HFFc6 (cell line): ENCODE data around the gene TIGAR. TPM values are rescaled to one million over a fixed set of nuclear protein-coding genes. Genes with fewer than 3 reads are reported as not detected.

Experiments used
- DNase-seq: peaks from one replicate; pipeline ENCODE4 v3.0.0-alpha.2; 2018
- H3K27ac Mint-ChIP-seq: 2 replicates; pipeline ENCODE4 v1.8.0; 2020; ENCODE audit warnings: mild to moderate bottlenecking, mixed read lengths
- H3K27me3 Mint-ChIP-seq: 2 replicates; pipeline ENCODE4 v1.8.0; 2021; ENCODE audit warnings: mild to moderate bottlenecking, moderate library complexity, mixed read lengths; ENCODE audit not compliant: insufficient read depth
- H3K36me3 Mint-ChIP-seq: 2 replicates; pipeline ENCODE4 v1.8.0; 2021; ENCODE audit warnings: low read depth, mixed read lengths
- H3K4me1 Mint-ChIP-seq: 2 replicates; pipeline ENCODE4 v1.8.0; 2020; ENCODE audit warnings: low read depth, mixed read lengths
- H3K4me3 Mint-ChIP-seq: 2 replicates; pipeline ENCODE4 v1.8.0; 2020; ENCODE audit warnings: mild to moderate bottlenecking, moderate library complexity, mixed read lengths
- H3K9me3 Mint-ChIP-seq: 2 replicates; pipeline ENCODE4 v1.8.0; 2020; ENCODE audit warnings: mild to moderate bottlenecking, mixed read lengths
- total RNA-seq, 6 experiments: library from RNA; stranded (reverse); fragmentation: NEBNext Ultra II Directional; extraction: Animal tissue kit (Norgen Biotek cat#: 25700); gene quantifications; 2 replicates in 1 of 6; 3 replicates in 5 of 6; pipeline ENCODE4 v1.2.3, GENCODE V29; 2021
- TF ChIP-seq, protein P1 (sequence below): fragments of 200-600 bp; sonication (generic); IDR thresholded peaks from 2 replicates; pipeline ENCODE4 v1.5.0; 2021; ENCODE audit warnings: antibody characterized with exemption, mild to moderate bottlenecking

TIGAR gene
- total RNA-seq, 6 experiments from 2014 or later = 29.9 to 51.8 (median 41.8) TPM

DNA sequence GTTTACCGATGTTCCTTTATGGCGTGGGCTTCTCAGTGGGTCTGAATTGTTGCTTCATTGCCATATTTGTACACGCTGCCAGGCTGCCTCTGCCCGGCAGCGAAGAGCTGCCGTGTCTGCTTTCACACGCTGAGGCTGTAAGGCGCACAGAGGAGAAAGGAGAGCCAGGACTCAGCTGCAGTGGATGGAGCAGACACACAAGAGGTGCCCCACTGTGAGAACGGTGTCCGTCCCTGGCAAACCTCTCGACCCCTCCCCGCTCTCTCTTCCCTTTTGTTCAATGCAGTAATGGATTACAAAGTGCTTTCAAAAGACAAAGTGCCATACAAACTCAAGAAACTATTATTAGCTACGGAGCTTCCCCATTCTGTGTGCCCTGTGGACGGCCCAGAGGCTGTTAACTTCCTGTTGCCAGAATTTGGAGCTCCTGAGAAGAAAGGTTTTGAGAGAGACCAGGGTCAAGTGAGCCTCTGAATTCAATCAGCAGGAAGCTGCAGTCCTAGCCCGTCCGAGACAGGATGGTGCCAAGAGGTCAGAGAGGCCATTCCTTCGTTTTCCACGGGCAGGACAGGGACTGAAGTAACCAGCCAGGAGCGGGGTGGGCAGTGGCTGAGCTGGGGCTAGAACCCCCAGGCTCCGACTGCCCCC, 31.7 kb upstream of the TIGAR start:
- Mint-ChIP-seq H3K27me3 (peaks cover 42% of the 10 kb centered on the region), H3K9me3 (no peaks in the 10 kb centered on the region), H3K27ac (no peak overlapping the region), H3K36me3 (no peaks in the 10 kb centered on the region), H3K4me1 (peaks cover 18% of the 10 kb centered on the region), H3K4me3 (no peak overlapping the region)
- TF ChIP-seq, protein P1, sequence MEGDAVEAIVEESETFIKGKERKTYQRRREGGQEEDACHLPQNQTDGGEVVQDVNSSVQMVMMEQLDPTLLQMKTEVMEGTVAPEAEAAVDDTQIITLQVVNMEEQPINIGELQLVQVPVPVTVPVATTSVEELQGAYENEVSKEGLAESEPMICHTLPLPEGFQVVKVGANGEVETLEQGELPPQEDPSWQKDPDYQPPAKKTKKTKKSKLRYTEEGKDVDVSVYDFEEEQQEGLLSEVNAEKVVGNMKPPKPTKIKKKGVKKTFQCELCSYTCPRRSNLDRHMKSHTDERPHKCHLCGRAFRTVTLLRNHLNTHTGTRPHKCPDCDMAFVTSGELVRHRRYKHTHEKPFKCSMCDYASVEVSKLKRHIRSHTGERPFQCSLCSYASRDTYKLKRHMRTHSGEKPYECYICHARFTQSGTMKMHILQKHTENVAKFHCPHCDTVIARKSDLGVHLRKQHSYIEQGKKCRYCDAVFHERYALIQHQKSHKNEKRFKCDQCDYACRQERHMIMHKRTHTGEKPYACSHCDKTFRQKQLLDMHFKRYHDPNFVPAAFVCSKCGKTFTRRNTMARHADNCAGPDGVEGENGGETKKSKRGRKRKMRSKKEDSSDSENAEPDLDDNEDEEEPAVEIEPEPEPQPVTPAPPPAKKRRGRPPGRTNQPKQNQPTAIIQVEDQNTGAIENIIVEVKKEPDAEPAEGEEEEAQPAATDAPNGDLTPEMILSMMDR = no peak
- no peak for DNase-seq

DNA sequence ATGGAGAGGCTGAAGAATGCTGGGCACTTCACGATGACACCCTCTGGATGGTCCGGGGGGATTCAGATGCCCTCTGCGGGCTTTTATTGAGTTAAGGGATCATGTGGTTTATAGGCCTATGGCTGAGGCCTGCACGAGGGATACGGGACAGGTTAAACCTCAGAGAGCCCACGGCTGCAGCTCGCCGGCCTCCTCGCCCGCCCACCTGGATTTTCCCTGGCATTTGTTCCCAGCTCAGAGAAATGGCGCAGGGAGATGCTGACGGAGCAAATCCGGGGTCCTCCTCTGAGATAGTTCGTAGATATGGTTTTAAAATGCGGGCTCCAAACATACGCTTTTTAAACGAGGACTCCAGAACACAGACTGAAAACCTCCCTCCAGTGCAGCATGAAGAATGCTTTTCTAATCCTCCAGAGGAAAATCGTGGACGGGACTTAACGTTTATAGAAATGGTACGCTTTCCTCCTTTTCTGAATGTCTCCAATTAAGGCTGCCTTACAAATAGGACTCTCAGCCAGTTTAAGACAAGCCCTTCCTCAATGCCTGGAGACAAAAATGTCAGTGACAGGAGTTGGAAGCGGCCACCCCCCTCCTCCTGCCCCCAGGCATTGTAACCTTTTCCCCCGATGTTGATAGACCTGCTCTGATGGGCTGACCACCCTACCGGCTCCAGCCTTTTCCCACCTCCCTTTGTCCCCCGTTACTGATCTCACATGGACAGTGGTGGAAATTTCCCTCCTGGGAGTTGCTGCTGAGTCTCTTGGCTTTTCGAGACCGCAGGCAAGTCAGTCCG, 30.8 kb upstream of the TIGAR start:
- no peaks in the 10 kb centered on the region for H3K36me3 Mint-ChIP-seq
- H3K27me3 Mint-ChIP-seq = peaks cover 46% of the 10 kb centered on the region
- no peak overlapping the region for H3K4me3 Mint-ChIP-seq
- H3K27ac Mint-ChIP-seq = no peak overlapping the region
- H3K9me3 Mint-ChIP-seq = no peaks in the 10 kb centered on the region
- TF ChIP-seq, protein P1 = no peak
- no peak for DNase-seq
- H3K4me1 Mint-ChIP-seq = peaks cover 18% of the 10 kb centered on the region

DNA sequence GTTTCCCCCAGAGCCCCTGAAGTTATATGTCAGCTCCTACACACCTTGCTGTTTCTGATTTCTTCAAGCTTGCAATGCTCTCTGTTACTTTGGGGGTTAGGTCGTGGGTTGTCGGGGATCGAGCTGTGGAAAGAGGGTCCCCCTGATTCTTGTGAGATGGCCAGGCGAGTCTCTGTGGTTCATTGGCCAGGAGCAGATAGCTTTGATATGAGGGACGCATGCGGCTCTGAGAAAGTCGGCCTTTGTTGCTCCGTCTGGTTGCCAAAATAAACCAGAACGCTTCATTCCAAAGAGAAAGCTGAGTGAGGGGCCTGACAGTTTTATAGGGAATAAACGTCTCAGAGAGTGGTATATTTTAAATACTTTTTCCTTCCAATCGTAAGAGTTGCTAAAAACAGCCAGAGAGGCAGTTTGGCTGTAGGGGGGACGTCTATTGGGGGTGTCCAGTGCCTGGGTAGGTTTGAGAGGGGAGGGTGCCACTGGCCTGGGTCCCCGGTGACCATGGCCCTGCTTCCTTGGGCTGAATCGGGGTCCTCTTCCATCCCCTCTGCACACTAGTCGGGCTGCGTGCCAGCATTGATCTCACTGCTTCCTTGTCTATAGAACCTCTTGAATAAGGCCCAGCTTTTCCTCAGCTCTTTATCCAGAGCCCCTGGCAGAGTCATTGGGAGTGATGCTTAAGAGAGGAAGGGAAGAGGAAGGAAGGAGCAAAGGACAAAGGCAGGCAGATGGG, 28.5 kb upstream of the TIGAR start:
- Mint-ChIP-seq H3K27me3 (peaks cover 44% of the 10 kb centered on the region), H3K4me1 (peaks cover 15% of the 10 kb centered on the region), H3K4me3 (no peak overlapping the region), H3K27ac (no peak overlapping the region), H3K36me3 (no peaks in the 10 kb centered on the region), H3K9me3 (no peaks in the 10 kb centered on the region)
- no peak for DNase-seq
- TF ChIP-seq, protein P1 = no peak

DNA sequence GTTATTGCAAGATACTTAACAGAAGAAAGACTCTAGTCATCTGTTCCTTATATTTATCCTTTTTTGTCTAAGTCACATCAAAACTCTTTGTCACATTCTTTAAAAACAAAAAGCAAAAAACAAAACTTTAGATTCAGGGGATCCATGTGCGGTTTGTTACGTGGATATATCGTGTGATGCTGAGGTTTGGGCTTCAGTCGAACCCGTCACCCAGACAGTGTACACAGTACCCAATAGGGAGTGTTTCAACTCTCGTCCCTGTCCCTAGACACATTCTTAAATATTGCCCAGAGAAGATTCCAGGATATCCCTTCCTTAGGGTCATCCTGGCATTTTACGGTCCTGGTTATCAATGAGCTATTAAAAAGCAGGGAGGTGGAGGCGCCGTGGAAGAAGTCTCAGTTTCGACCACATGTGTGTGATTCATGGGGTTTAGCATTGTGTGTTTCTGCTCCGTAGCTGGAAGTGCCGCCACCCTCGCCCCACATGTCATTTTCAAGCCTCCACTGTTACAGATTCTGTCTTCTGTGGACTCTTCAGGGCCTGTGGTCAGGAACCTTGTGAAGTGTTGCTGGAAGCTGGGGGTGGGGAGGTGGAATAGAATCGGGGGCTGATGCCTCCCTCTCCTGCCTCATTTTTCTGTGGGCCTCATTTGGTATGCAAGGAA, 27.6 kb upstream of the TIGAR start:
- peaks cover 51% of the 10 kb centered on the region for H3K27me3 Mint-ChIP-seq
- no peak overlapping the region for H3K27ac Mint-ChIP-seq
- TF ChIP-seq, protein P1 = no peak
- no peak overlapping the region; the same call in 1 of the 2 replicates for H3K4me3 Mint-ChIP-seq
- no peaks in the 10 kb centered on the region for H3K36me3 Mint-ChIP-seq
- H3K4me1 Mint-ChIP-seq = peaks cover 5% of the 10 kb centered on the region
- H3K9me3 Mint-ChIP-seq = no peaks in the 10 kb centered on the region
- DNase-seq = no peak

DNA sequence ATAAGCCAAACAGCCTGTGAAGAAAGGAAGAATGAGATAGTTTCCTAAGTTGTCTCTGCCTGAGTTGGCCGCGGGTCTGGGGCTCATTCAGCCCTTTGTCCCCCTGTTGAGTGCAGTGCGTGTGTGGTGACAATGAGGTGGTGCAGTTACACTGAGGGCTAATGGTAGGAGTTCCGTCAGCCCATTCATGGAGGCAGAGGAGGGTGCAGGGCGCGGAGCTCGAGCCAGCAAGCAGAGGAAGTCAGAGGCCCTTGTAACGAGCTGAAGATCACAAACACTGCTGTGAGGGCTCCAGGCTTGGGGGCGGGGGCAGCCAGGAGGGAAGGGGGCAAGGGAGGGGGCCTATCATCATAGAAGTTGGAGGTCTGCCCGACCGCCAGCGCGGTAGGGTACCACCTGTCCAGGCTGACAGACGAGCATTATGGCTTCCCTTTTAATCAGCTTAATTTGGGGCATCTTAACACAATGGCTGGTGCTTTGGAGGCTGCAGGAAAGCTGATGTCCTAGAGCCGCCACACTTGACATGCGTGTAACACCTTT, 27.0 kb upstream of the TIGAR start:
- no peak for DNase-seq
- TF ChIP-seq, protein P1 = no peak
- H3K27me3 Mint-ChIP-seq = peaks cover 57% of the 10 kb centered on the region
- no peak overlapping the region; the same call in 1 of the 2 replicates for H3K4me3 Mint-ChIP-seq
- no peaks in the 10 kb centered on the region for H3K36me3 Mint-ChIP-seq
- no peaks in the 10 kb centered on the region for H3K9me3 Mint-ChIP-seq
- H3K4me1 Mint-ChIP-seq = no peaks in the 10 kb centered on the region; the same call in 1 of the 2 replicates
- H3K27ac Mint-ChIP-seq = no peak overlapping the region
